Mammary epithelial cell (primary cell): ENCODE data around the gene SYNE1.

ENCODE experiments used
- CTCF ChIP-seq, 2 donors: IDR thresholded peaks in 1 of 2; conservative IDR thresholded peaks in 1 of 2; 2 replicates each; pipeline ENCODE4 v1.5.1; 2011 to 2012; ENCODE audit warnings: inconsistent platforms in 2 of 2, low read length in 2 of 2, mild to moderate bottlenecking in 2 of 2, control low read depth in 1 of 2, low read depth in 1 of 2; ENCODE audit not compliant: insufficient read depth in 1 of 2; ENCODE audit errors: extremely low read depth in 1 of 2
- EZH2 ChIP-seq: IDR thresholded peaks from 2 replicates; pipeline ENCODE4 v1.6.1; 2012; ENCODE audit warnings: low read length, inconsistent platforms, borderline replicate concordance

GRCh38 chr6:152117156-152118133, 519.7 kb downstream of the SYNE1 start:
- TF ChIP-seq CTCF (conservative IDR thresholded peaks at IDR 0.05 in 1 of 2, IDR thresholded peaks at IDR 0.05 in 1 of 2; ENCODE audit: extremely low read depth in 1 of 2, insufficient read depth in 1 of 2, low read depth in 1 of 2, low read length in 2 of 2) (no peak), EZH2 (no peak)
